Activated naive CD4-positive, alpha-beta T cell treated with anti-CD3 and anti-CD28 coated beads for 36 hours (primary cell): ENCODE data around the gene CDK5R1. TPM values are rescaled to one million over a fixed set of nuclear protein-coding genes. Genes with fewer than 3 reads are reported as not detected.

ENCODE experiments used
- CTCF ChIA-PET: fragments of 350-600 bp; sonication (Branson Sonifier 250); formaldehyde crosslinking; loops from one replicate; lab custom pipeline; 2021; ENCODE audit warnings: antibody characterized with exemption; lab: Charles Lee
- DNase-seq: peaks from one replicate; pipeline ENCODE4 v3.0.0-alpha.2; 2020
- H3K27ac Mint-ChIP-seq: one replicate; pipeline ENCODE4 v1.8.0; 2021; ENCODE audit warnings: mild to moderate bottlenecking, mixed read lengths
- H3K27me3 Mint-ChIP-seq: one replicate; pipeline ENCODE4 v1.8.0; 2021; ENCODE audit warnings: low read depth, mixed read lengths
- H3K36me3 Mint-ChIP-seq: one replicate; pipeline ENCODE4 v1.8.0; 2021; ENCODE audit warnings: low read depth, mixed read lengths
- H3K4me1 Mint-ChIP-seq: one replicate; pipeline ENCODE4 v1.8.0; 2021; ENCODE audit warnings: low read depth, mixed read lengths
- H3K4me3 Mint-ChIP-seq: one replicate; pipeline ENCODE4 v1.8.0; 2021; ENCODE audit warnings: mild to moderate bottlenecking, moderate library complexity, mixed read lengths
- H3K9me3 Mint-ChIP-seq: one replicate; pipeline ENCODE4 v1.8.0; 2021; ENCODE audit warnings: mixed read lengths
- intact Hi-C: fragments of 100-400 bp; cut with micrococcal nuclease; formaldehyde crosslinking; loops from one replicate; pipeline ENCODE4 v1.15.1; 2023
- total RNA-seq, 2 experiments: library from RNA; stranded (reverse); gene quantifications; one replicate each; pipeline ENCODE4 v1.2.3, GENCODE V29; 2021

Gene CDK5R1
- total RNA-seq, 2 experiments from 2014 or later: 50.6 to 52.1 TPM

DNA sequence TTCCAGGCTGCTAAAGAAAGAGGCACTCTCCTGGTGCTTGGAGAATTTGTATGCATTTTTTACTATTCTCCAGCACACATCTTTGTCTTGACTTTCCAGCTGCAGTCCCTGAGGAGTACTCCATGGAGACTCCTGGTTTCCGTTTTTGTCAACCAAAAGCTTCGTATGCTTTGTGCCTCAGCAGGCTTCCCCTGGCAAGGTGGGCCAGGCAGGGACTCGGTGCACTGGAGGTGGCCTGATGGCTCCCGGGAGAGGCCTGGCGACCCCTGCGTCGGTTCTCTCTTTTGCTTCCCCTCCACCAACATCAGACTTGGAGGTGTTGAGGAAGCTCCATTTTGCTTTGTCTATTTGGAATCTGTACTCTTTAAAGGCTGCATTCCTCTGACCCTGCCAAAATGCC is 23.7 kb downstream of the CDK5R1 start:
- Mint-ChIP-seq H3K36me3 (no peaks in the 10 kb centered on the region), H3K27ac (no peak overlapping the region), H3K4me1 (peaks cover 61% of the 10 kb centered on the region), H3K4me3 (no peak overlapping the region), H3K27me3 (no peaks in the 10 kb centered on the region), H3K9me3 (no peaks in the 10 kb centered on the region)
- DNase-seq: no peak
- intact Hi-C loops: no loop called here
- CTCF ChIA-PET: interaction anchor here (0.6 to 1.0 kb wide), 2 partner anchors 26 to 92 kb away, joined by 3 to 6 read pairs; no protein-coding TSS in a partner anchor

DNA sequence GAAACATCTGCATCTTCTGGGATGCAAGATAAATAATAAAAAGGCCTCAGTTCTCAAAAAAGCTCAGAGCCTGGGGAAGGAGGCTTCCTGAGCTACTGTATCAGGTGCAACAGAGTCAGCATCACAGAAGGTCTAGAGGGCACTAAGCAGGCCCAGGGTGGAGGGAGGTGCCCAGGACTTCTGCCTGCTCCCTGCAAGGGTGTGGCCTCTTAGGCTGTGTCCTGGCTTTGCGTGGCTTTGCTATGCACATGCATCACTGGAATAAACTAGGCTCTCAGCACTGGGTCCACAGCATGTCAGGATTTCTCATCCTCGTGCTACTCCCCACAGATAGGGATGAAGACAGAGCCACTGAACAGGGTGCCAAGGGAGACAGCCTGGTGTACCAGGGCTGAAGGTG is 25.5 kb downstream of the CDK5R1 start:
- Mint-ChIP-seq H3K36me3 (no peaks in the 10 kb centered on the region), H3K27me3 (no peaks in the 10 kb centered on the region), H3K4me3 (no peak overlapping the region), H3K9me3 (no peaks in the 10 kb centered on the region), H3K27ac (no peak overlapping the region), H3K4me1 (peaks cover 64% of the 10 kb centered on the region)
- DNase-seq: no peak
- intact Hi-C loops: no loop called here
- CTCF ChIA-PET: interaction anchor here (0.7 to 1.2 kb wide), 3 partner anchors 22 to 28 kb away, joined by 3 read pairs; no protein-coding TSS in a partner anchor

DNA sequence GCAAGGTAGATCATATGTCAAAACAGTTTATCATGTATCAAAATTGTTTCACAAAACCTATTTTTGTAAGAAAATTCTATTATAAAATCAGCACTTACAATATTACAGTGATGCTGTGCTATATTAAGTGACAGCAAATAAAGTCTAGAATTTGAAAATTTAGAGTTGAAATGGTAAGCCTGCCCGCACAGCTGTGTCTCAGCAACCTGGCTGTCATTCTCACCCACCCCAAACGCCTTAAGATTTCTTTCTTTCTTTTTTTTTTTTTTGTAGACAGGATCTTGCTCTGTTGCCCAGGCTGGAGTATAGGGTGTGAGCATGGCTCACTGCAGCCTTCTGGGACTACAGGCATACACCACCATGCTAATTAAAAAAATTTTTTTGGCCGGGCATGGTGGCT is 26.8 kb downstream of the CDK5R1 start:
- H3K27me3 Mint-ChIP-seq: no peaks in the 10 kb centered on the region
- no peaks in the 10 kb centered on the region for H3K9me3 Mint-ChIP-seq
- intact Hi-C loops: no loop called here
- peaks cover 64% of the 10 kb centered on the region for H3K4me1 Mint-ChIP-seq
- H3K4me3 Mint-ChIP-seq: no peak overlapping the region
- DNase-seq: no peak
- no peak overlapping the region for H3K27ac Mint-ChIP-seq
- H3K36me3 Mint-ChIP-seq: no peaks in the 10 kb centered on the region
- CTCF ChIA-PET: interaction anchor here (0.5 to 1.2 kb wide), 3 partner anchors 26 to 96 kb away, joined by 3 read pairs; no protein-coding TSS in a partner anchor

DNA sequence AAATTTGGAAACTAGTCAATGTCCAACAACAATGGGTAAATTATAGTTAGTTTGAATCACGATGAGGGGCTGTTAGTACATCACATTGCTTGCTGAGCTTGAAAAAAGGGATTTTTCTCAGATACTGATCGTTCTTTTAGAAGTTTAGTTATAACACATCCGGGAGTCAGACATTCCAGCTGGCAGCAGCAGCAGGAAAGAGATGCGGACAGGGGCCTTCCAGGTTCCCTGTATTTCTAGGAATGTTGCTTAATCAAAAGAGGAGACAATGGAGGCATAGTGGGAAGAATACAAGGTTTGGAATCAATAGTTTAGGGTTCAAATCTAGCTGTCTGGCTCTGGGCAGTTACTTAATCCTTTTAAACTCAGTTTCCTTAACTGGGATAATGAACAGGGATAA is 27.8 kb downstream of the CDK5R1 start:
- no peak overlapping the region for H3K4me3 Mint-ChIP-seq
- peaks cover 63% of the 10 kb centered on the region for H3K4me1 Mint-ChIP-seq
- no peak for DNase-seq
- peak overlapping the region; percentile 81 for H3K27ac Mint-ChIP-seq
- no peaks in the 10 kb centered on the region for H3K9me3 Mint-ChIP-seq
- H3K27me3 Mint-ChIP-seq: no peaks in the 10 kb centered on the region
- H3K36me3 Mint-ChIP-seq: peaks cover 3% of the 10 kb centered on the region
- intact Hi-C loops: loop anchor here (1.0 kb wide), 2 partner anchors 9 to 11 kb away; no protein-coding TSS in a partner anchor
- CTCF ChIA-PET: no interaction called here

DNA sequence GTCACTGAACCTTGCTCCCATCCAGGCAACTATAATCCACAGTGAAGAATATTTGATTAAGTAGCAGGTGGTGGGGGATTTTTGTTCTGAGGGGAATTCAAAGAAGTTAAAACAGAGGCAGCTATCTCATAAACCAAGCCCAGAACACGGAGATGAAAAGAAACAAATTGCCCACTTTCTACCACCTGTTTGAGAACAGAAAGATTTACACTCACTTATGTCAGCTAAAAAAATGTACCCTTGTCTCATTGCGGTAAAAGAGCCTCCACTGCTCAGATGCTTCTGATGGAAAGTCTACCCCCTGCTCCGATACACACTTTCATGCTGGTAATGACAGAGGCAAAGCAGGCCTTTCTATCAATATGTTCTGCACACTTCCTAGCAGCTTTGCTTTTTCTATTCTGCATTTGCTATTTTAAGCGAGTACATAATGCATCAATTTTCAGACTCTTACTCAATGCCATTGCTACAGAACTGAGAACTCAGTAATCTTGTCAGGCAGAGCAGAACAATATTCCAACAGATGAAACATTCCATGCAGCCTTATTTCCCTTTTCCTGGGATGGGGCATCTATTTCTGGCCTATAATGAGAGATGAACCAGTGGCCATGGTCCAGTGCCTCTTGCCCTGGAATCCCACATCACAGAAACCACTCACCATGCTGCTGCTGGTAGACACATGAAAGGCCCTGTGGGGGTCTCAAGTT is 29.0 kb downstream of the CDK5R1 start:
- Mint-ChIP-seq H3K4me3 (no peak overlapping the region), H3K27ac (peak overlapping the region; percentile 81), H3K4me1 (peaks cover 70% of the 10 kb centered on the region), H3K27me3 (no peaks in the 10 kb centered on the region), H3K9me3 (no peaks in the 10 kb centered on the region), H3K36me3 (peaks cover 3% of the 10 kb centered on the region)
- DNase-seq: peak; percentile 61
- CTCF ChIA-PET: interaction anchor here (0.8 to 1.9 kb wide), 5 partner anchors 24 to 43 kb away, joined by 3 to 7 read pairs (median 3); no protein-coding TSS in a partner anchor
- intact Hi-C loops: loop anchor here (1.0 kb wide), 2 partner anchors 7 to 13 kb away; no protein-coding TSS in a partner anchor

DNA sequence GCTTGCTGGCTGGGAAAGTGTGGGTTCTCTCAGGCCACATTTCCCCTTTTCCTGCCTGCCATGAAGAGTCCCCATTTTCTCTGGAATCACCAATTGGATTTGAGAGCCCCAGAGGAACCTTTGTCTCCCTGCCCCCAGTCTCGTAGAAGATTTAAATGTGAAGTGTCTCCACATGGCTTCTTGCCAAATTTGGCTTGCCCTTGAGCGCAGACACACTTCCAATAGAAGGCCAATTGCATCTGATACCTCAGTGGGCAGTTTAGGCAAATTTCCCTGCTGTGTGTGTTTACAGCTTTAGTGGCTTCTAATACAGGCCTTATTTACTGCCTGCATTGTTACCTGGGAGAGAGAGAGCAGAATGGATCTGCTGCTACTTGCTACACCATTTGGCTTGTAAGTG is 29.7 kb downstream of the CDK5R1 start:
- Mint-ChIP-seq H3K9me3 (no peaks in the 10 kb centered on the region), H3K36me3 (peaks cover 3% of the 10 kb centered on the region), H3K4me1 (peaks cover 73% of the 10 kb centered on the region), H3K4me3 (no peak overlapping the region), H3K27ac (peak overlapping the region; percentile 81), H3K27me3 (no peaks in the 10 kb centered on the region)
- no peak for DNase-seq
- CTCF ChIA-PET: interaction anchor here (0.6 to 4.4 kb wide), 5 partner anchors 8 to 84 kb away, joined by 3 to 22 read pairs (median 4); partner anchors contain the start of gene CDK5R1
- intact Hi-C loops: no loop called here

DNA sequence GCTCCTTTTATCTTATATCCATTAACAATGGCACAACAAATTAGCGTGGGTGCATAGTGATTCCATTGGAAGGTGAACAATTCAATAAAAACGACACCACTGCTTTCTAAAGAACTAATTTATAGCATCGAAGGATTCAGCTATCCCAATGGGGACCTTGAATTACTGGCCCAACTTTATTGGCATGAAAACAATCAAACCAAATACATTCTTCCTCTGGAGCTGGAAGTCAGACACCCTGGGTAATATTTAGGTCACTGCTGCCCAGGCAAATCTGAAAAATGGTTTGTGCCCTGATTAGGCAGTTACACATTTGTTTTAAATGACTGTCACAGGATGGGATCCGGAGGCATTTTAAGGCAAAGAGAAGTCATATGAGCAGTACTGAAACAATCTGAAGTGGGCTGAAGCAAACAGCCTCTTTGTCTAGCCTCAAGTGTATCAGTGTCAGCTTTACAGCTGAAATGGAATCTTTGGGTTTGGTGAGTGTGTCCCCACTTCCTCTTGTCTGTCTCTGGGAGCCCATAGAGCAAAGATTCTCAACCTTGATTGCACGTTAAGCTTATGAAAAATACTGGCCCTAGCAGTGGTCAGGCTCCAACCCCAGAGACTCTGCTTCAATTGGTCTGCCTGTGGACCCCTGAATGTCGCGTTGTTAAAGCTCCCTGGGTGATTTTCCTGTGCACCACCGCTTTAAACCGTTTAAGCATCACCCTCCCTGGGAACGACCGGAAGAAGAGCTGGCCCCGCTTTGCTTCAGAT is 30.3 kb downstream of the CDK5R1 start:
- peak overlapping the region; percentile 33 for H3K4me3 Mint-ChIP-seq
- H3K9me3 Mint-ChIP-seq: no peaks in the 10 kb centered on the region
- intact Hi-C loops: no loop called here
- peaks cover 3% of the 10 kb centered on the region for H3K36me3 Mint-ChIP-seq
- DNase-seq: peak; percentile 41
- peaks cover 70% of the 10 kb centered on the region for H3K4me1 Mint-ChIP-seq
- CTCF ChIA-PET: interaction anchor here (0.6 to 4.4 kb wide), 11 partner anchors 8 to 83 kb away, joined by 3 to 22 read pairs (median 3); partner anchors contain the start of gene CDK5R1
- H3K27ac Mint-ChIP-seq: peak overlapping the region; percentile 81
- H3K27me3 Mint-ChIP-seq: no peaks in the 10 kb centered on the region

DNA sequence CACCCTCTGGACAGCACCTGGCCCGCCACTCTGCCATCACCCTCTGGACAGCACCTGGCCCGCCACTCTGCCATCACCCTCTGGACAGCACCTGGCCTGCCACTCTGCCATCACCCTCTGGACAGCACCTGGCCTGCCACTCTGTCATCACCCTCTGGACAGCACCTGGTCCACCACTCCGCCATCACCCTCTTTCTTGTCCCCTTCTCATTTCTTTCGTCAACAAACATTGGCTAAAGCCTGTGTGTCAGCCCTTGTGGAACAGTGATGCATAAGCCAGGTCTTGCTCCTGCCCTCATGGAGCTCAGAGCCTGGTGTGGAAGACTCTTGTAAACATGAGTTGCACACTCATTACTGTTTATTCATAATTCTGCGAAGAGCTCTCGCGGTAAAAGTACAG is 31.2 kb downstream of the CDK5R1 start:
- Mint-ChIP-seq H3K9me3 (no peaks in the 10 kb centered on the region), H3K4me1 (peaks cover 78% of the 10 kb centered on the region), H3K36me3 (peaks cover 3% of the 10 kb centered on the region), H3K27me3 (no peaks in the 10 kb centered on the region), H3K27ac (peak overlapping the region; percentile 76), H3K4me3 (peak overlapping the region; percentile 73)
- intact Hi-C loops: no loop called here
- CTCF ChIA-PET: interaction anchor here (0.6 to 4.4 kb wide), 12 partner anchors 9 to 82 kb away, joined by 3 to 22 read pairs (median 3); partner anchors contain the start of gene CDK5R1
- no peak for DNase-seq

DNA sequence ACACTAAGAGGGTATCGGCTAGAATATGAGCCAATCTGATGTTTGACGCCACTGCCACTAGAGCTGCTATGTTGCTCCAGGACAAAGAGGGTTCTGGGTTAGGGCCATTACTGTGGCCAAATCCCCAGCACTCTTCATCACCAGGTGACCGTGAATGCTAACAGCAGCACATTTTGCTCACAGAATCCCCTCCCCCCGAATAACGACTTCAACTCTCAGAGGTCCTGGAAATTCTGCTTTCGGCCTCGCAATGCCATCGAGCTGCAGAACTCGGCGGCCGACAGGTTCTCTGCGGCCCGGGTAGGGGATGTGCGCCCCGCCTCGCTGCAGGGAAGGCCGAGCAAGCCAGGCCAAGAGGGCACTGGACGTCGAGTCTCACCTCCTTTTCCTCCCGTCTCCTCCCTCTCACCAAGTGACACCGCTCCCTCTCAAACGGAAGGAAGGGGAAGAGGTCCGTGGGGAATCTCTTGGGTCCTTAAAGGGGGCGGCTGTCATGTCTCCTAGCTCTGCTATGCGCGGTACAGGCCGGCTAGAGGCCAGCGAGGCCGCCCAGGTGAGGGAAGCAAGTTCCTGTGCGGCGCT is 31.9 kb downstream of the CDK5R1 start:
- peak overlapping the region; percentile 73 for H3K4me3 Mint-ChIP-seq
- H3K27me3 Mint-ChIP-seq: no peaks in the 10 kb centered on the region
- H3K27ac Mint-ChIP-seq: peak overlapping the region; percentile 71
- peaks cover 82% of the 10 kb centered on the region for H3K4me1 Mint-ChIP-seq
- DNase-seq: no peak
- intact Hi-C loops: no loop called here
- H3K9me3 Mint-ChIP-seq: no peaks in the 10 kb centered on the region
- CTCF ChIA-PET: interaction anchor here (0.6 to 4.4 kb wide), 5 partner anchors 23 to 57 kb away, joined by 3 to 22 read pairs (median 3); partner anchors contain the start of gene CDK5R1
- peaks cover 3% of the 10 kb centered on the region for H3K36me3 Mint-ChIP-seq

DNA sequence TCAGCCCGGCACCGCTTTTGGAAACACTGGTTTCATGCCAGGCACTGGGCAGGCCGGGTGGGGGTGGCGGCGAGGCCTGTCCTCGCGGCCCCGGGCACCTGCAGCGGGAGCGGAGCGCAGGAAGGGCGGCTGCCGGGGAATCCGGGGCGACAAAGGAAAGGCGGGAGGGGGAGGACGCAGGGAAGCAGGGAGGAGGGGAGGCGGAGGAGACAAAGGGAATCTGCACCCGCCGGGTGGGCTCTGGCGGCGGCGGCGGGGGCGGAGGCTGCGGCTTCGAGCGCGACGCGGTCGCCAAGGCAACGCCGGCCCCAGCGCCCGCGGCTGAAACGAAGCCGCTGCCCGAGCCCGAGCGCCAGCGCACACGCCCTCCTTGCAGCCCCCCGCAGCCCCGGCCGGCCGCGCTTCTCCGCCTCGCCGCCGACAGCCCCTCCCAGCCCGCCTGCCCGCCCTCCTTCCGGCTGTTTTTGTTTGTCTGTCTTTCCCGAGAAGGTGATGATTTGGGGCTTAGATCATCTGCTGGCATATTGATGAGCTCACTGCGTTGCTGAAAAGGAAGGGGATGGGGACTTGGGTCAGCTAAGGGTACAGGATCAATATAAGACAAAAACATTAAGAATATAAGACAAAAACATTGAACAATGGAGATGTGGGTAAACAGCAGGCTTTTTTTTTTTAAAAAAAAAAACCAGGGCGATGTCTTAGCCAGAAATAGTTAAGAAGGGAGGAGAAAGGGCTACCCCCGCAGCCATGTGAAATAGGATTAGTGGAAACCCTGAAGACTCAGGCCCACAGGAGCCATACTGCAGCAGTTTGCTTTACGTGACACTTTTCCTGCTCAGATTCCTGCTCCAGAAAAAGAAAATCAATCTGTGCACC is 32.7 kb downstream of the CDK5R1 start:
- intact Hi-C loops: loop anchor here (5.0 kb wide), 1 partner anchor 1197 kb away; the partner anchor contains the start of gene EVI2A
- CTCF ChIA-PET: interaction anchor here (0.6 to 4.4 kb wide), 5 partner anchors 31 to 58 kb away, joined by 3 to 22 read pairs (median 3); partner anchors contain the start of gene CDK5R1
- peak; percentile 85 for DNase-seq
- Mint-ChIP-seq H3K4me1 (peaks cover 88% of the 10 kb centered on the region), H3K9me3 (no peaks in the 10 kb centered on the region), H3K4me3 (peak overlapping the region; percentile 73), H3K27ac (peak overlapping the region; percentile 92), H3K36me3 (peaks cover 3% of the 10 kb centered on the region), H3K27me3 (no peaks in the 10 kb centered on the region)

DNA sequence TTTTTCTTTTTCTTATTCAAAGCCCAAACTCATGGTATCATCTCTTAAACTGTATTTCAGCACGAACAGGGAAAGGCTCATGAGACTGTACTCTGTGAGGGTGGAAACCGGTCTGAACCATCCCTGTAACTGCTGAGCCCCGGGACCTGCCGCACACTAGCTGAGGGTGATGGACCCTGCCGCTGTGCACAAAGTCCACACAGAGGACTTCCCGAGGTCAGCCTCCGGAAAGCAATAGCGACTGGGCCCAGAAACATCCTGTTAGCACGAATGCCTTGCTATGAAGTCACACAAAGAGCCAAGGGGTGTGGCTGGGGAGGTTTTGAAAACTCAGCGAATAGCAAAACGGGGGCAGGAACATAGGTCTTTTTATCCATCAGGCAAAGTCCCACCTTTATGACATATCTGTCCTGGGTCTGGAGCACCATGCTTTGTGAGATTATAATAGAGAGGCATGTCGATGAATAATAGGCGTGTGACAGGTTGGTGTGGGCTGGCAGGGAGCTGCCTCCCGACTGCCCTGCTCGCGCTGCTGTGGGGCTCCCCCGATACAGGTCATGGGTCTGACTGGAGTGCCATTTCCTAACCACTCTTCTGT is 33.4 kb downstream of the CDK5R1 start:
- DNase-seq: peak; percentile 88
- intact Hi-C loops: loop anchor here (5.0 kb wide), 1 partner anchor 1198 kb away; the partner anchor contains the start of gene EVI2A
- peak overlapping the region; percentile 92 for H3K27ac Mint-ChIP-seq
- H3K27me3 Mint-ChIP-seq: no peaks in the 10 kb centered on the region
- H3K4me1 Mint-ChIP-seq: peaks cover 89% of the 10 kb centered on the region
- no peaks in the 10 kb centered on the region for H3K9me3 Mint-ChIP-seq
- CTCF ChIA-PET: interaction anchor here (4.4 kb wide), 1 partner anchor 31 kb away, joined by 22 read pairs; the partner anchor contains the start of gene CDK5R1
- peak overlapping the region; percentile 71 for H3K4me3 Mint-ChIP-seq
- H3K36me3 Mint-ChIP-seq: peaks cover 3% of the 10 kb centered on the region
